HG02943 (cell line): ENCODE results near the gene COPB2.

ENCODE experiments used
- ATAC-seq: cut with Tn5 transposase; IDR thresholded peaks from one replicate; pipeline ENCODE4 v1.9.1; 2021; ENCODE audit warnings: mild to moderate bottlenecking, low read depth, moderate library complexity; ENCODE audit not compliant: unreplicated experiment

The COPB2 gene

GRCh38 chr3:139329364-139329850 is 60.0 kb downstream of the COPB2 start:
- ATAC-seq: peak; percentile 90

GRCh38 chr3:139328356-139328755 is 61.1 kb downstream of the COPB2 start:
- ATAC-seq: no peak

DNA sequence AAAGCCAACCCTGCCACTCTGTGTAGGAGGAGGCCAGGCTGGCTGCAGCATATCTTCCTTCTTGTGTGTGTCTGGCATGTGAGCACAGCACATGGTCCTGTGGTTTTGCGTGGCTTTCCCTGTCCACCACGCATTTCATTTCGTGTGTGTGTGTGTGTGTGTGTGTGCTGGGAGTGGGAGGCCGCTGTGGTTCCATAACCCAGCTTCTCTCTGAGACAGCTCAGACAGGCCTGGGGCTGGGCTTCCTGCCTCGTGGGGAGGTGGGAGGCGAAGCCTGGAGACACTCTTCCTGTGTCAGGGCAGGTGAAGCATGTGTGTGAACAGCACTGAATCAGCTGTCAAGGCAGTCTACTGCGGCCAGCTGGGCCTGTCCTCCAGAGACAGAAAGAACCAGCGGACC is 61.6 kb downstream of the COPB2 start:
- no peak for ATAC-seq

- ATAC-seq: no peak
Measured at GRCh38 chr3:139327231-139327630, 62.2 kb downstream of the COPB2 start.

- no peak for ATAC-seq
Measured at GRCh38 chr3:139326707-139327106, 62.7 kb downstream of the COPB2 start.

- ATAC-seq: no peak
Measured at GRCh38 chr3:139326131-139326530, 63.3 kb downstream of the COPB2 start.

GRCh38 chr3:139325551-139325950 is 63.9 kb downstream of the COPB2 start:
- ATAC-seq: no peak

GRCh38 chr3:139324456-139324855 is 65.0 kb downstream of the COPB2 start:
- ATAC-seq: no peak

DNA sequence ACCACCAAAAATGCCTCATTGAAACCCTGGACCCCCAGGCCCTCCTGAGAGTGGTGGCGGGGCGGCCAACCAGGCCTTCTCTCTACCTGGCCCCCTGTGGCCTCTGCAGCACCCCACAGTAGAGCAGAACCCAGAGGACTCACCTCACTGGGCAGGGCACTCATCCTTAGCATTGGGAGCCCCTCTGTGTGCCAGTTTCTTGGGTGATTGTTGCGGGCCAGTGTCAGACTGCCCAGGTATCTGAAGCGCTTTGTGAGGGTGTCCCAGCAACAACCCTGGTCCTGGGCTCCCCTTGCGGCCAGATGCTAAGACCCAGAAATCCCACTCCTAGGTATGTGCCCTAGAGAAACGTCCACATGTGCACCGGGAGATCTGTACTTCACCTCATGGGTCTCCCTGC is 66.3 kb downstream of the COPB2 start:
- no peak for ATAC-seq

- no peak for ATAC-seq
Measured at GRCh38 chr3:139322346-139322745, 67.1 kb downstream of the COPB2 start.

- no peak for ATAC-seq
Measured at GRCh38 chr3:139320551-139321309, 68.7 kb downstream of the COPB2 start.

- ATAC-seq: no peak
Measured at GRCh38 chr3:139319428-139320402, 69.7 kb downstream of the COPB2 start.

DNA sequence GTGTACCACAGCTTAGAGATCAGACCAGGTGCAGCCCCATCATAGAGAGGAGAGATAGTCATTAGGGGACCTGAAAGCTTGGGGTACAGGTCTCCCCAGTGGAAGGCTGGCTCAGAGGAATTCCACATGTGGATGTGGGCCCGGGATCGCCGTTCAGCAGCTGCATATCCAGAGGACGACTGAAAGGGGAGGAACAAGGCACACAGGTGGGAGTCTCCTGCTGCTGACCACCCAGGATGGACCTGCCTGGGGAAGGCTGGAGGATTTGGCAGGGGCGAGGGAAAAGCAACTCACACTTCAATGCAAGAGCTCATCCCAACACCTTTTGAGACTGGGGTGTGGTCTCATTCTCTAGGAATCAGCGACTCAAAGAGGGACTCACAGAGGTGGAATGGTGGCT is 70.6 kb downstream of the COPB2 start:
- no peak for ATAC-seq

GRCh38 chr3:139318431-139318816 is 71.0 kb downstream of the COPB2 start:
- ATAC-seq: no peak

GRCh38 chr3:139317660-139318430 is 71.6 kb downstream of the COPB2 start:
- no peak for ATAC-seq

- no peak for ATAC-seq
Measured at GRCh38 chr3:139317215-139317614, 72.2 kb downstream of the COPB2 start.

DNA sequence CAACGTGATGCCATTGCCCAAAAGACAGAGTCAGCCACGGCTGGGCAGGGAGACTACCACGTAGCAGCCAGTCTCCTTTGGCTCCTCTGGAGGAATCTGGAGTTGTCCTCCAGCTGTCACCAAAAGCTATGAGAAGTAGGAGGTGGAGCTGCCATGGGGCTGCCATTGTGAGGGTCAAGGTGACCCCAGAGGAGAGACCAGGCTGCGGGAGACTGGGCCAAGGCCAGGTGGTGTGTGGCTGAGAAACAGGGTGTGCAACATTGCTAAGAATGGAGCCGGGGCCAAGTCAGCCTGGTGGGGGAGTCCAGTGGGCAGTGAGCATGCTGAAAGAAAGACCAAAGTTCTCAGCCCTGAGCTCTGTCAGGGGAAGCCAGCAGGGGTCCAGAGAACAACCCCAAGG is 75.5 kb downstream of the COPB2 start:
- ATAC-seq: no peak

GRCh38 chr3:139312959-139313358 is 76.5 kb downstream of the COPB2 start:
- no peak for ATAC-seq

GRCh38 chr3:139312416-139312815 is 77.0 kb downstream of the COPB2 start:
- no peak for ATAC-seq

- ATAC-seq: no peak
Measured at GRCh38 chr3:139311557-139311956, 77.9 kb downstream of the COPB2 start.

DNA sequence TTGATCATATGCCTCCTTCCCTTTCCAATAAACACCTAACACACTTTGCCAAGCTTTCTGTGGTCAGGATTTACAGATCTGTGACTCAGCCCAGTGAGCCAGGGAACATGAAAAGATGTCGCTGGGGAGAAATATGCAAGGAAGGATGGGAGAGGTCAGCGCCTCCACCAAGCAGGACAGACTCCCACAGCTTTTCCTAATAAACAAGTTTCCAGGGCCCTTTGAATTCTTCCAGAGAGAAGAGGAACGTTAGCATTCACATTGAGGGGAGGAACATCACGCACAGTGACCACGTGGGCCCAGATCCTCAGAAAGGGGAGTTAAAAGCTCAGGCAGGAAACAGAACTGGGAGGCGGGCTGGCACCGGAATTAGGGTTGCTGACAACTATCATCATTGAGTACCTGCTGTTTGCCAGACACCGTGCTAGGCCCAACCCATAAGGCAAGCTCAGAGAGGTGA is 78.9 kb downstream of the COPB2 start:
- ATAC-seq: no peak
